Body of pancreas (tissue), 4 donors: ENCODE results near the gene C20orf141.

Source experiments
- CTCF ChIP-seq, 7 experiments: fragments of 450-650 bp in 4 of 7; fragments of 200-600 bp in 3 of 7; sonication (generic) in 3 of 7; IDR thresholded peaks; one replicate each; pipeline ENCODE4 v1.5.1; 2016 to 2019; ENCODE audit warnings: antibody characterized with exemption in 7 of 7
- POLR2A ChIP-seq, 3 donors: fragments of 450-650 bp; IDR thresholded peaks; one replicate each; pipeline ENCODE4 v1.6.1; 2016; ENCODE audit warnings: antibody characterized with exemption in 3 of 3, mild to moderate bottlenecking in 2 of 3

- TF ChIP-seq CTCF (IDR thresholded peaks at IDR 0.05) = no peak
- TF ChIP-seq POLR2A (IDR thresholded peaks at IDR 0.05) = no peak
Measured at GRCh38 chr20:2773812-2774211, 41.0 kb upstream of the C20orf141 start.
